Karpas-422 (cell line): ENCODE data around the gene PHF12. TPM values are rescaled to one million over a fixed set of nuclear protein-coding genes. Genes with fewer than 3 reads are reported as not detected.

Source experiments
- DNase-seq: peaks from one replicate; pipeline ENCODE4 v3.0.0-alpha.2; 2015
- H2AFZ ChIP-seq: fragments of 200-600 bp; sonication (generic); 2 replicates; pipeline ENCODE4 v1.6.1; 2014; ENCODE audit warnings: antibody characterized with exemption, low read length, mixed read lengths
- H3K27ac ChIP-seq: fragments of 200-600 bp; sonication (generic); 2 replicates; pipeline ENCODE4 v1.5.1; 2014; ENCODE audit warnings: mild to moderate bottlenecking, low read length, moderate library complexity
- H3K27me3 ChIP-seq: fragments of 200-600 bp; sonication (generic); 2 replicates; pipeline ENCODE4 v1.6.1; 2014; ENCODE audit warnings: low read length, mixed read lengths
- H3K36me3 ChIP-seq: fragments of 200-600 bp; sonication (generic); 2 replicates; pipeline ENCODE4 v1.6.1; 2014; ENCODE audit warnings: low read length, mixed read lengths; ENCODE audit not compliant: insufficient read depth
- H3K4me1 ChIP-seq: fragments of 200-600 bp; sonication (generic); 2 replicates; pipeline ENCODE4 v1.6.1; 2014; ENCODE audit warnings: mild to moderate bottlenecking, low read length, mixed read lengths
- H3K4me2 ChIP-seq: fragments of 200-600 bp; sonication (generic); 2 replicates; pipeline ENCODE4 v1.6.1; 2014; ENCODE audit warnings: low read length, low read depth, mild to moderate bottlenecking; ENCODE audit not compliant: poor library complexity, severe bottlenecking
- H3K4me3 ChIP-seq: fragments of 200-600 bp; sonication (generic); 2 replicates; pipeline ENCODE4 v1.5.1; 2014; ENCODE audit warnings: mild to moderate bottlenecking, antibody characterized with exemption, low read length, mixed read lengths
- H3K79me2 ChIP-seq: fragments of 200-600 bp; sonication (generic); 2 replicates; pipeline ENCODE4 v1.6.1; 2014; ENCODE audit warnings: mild to moderate bottlenecking, low read length, mixed read lengths
- H3K9ac ChIP-seq: fragments of 200-600 bp; sonication (generic); 2 replicates; pipeline ENCODE4 v1.6.0; 2014; ENCODE audit warnings: low read length
- H3K9me2 ChIP-seq: fragments of 200-600 bp; sonication (generic), shearing (Covaris generic); replicated peaks from 2 replicates; pipeline ENCODE4 v1.6.0; 2014; ENCODE audit warnings: mild to moderate bottlenecking, low read length, moderate library complexity; ENCODE audit not compliant: insufficient read depth
- H3K9me3 ChIP-seq: fragments of 300-700, 200-600 bp; sonication (generic); 2 replicates; pipeline ENCODE4 v1.6.1; 2014; ENCODE audit warnings: low read length, mixed read lengths
- H4K20me1 ChIP-seq: fragments of 200-600 bp; sonication (generic); 2 replicates; pipeline ENCODE4 v1.6.1; 2014; ENCODE audit warnings: mild to moderate bottlenecking, antibody characterized with exemption, low read length, low read depth; ENCODE audit not compliant: insufficient read depth
- total RNA-seq: library from RNA; depleted of rRNA; stranded (reverse); fragments of >200 nt; shearing (Covaris generic); gene quantifications from 2 replicates; pipeline ENCODE4 v1.2.3, GENCODE V29; 2014; ENCODE audit warnings: low replicate concordance

PHF12 gene
- total RNA-seq, 1 experiment from 2014 or later, result 38.3 TPM

DNA sequence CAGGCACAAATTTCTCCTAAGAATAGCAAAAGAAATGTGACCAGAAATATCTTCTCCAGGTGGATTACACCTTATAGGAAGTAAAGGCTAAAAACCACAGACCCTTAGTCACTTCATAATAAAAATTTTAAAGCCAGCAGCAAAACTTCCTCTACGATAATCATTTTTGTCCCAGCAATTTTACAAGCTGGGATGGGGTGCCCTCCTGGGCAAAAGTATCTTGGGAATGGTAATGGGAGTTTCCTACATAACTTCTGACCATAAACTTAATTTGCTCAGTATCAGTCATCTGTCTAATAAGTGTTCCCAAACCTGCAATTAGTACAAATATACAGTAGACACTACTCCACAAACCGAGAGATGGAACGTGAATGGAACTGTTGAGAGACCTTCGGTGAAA, 3.0 kb downstream of the PHF12 start:
- peaks cover 74% of the 10 kb centered on the region for H3K79me2 ChIP-seq
- H3K4me3 ChIP-seq, result peak overlapping the region; percentile 87
- no peaks in the 10 kb centered on the region for H3K9me2 ChIP-seq
- DNase-seq, result no peak
- peaks cover 59% of the 10 kb centered on the region for H4K20me1 ChIP-seq
- H2AFZ ChIP-seq, result no peak overlapping the region
- peaks cover 63% of the 10 kb centered on the region for H3K4me1 ChIP-seq
- peak overlapping the region; percentile 93 for H3K27ac ChIP-seq
- no peaks in the 10 kb centered on the region for H3K9me3 ChIP-seq
- no peaks in the 10 kb centered on the region for H3K27me3 ChIP-seq
- H3K9ac ChIP-seq, result peak overlapping the region; percentile 94
- H3K4me2 ChIP-seq, result peak overlapping the region; percentile 96
- H3K36me3 ChIP-seq, result peaks cover 30% of the 10 kb centered on the region; the same call in 1 of the 2 replicates

DNA sequence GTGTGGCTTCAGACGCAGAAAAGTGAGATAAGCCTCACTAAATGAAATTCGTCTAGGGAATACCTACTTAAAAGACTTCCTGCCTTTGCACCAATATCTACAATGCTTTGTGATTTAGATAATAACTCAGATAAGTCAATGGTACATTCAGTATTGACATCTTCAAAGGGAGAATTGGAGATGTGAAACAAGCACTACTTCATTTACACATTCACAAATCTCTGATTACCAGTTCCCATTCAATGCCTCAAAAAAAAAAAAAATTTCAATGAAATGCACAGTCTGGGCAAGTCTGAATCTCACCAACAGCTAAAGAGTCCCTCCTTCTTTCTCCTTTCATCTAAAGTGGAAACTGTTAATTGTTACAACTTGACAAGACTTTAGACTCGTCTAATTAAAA, 3.7 kb downstream of the PHF12 start:
- Histone ChIP-seq H4K20me1 (peaks cover 65% of the 10 kb centered on the region), H3K27me3 (no peaks in the 10 kb centered on the region), H3K9ac (peak overlapping the region; percentile 94; the same call in 1 of the 2 replicates), H3K27ac (peak overlapping the region; percentile 93), H3K79me2 (peaks cover 81% of the 10 kb centered on the region), H3K4me1 (peaks cover 62% of the 10 kb centered on the region), H2AFZ (no peak overlapping the region), H3K9me2 (no peaks in the 10 kb centered on the region), H3K36me3 (peaks cover 36% of the 10 kb centered on the region; the same call in 1 of the 2 replicates), H3K4me2 (peak overlapping the region; percentile 96), H3K4me3 (peak overlapping the region; percentile 87; the same call in 1 of the 2 replicates), H3K9me3 (no peaks in the 10 kb centered on the region)
- DNase-seq, result no peak

GRCh38 chr17:28946239-28946638, 5.1 kb downstream of the PHF12 start:
- H3K4me1 ChIP-seq, result peaks cover 67% of the 10 kb centered on the region
- peak overlapping the region; percentile 30 for H3K4me2 ChIP-seq
- H4K20me1 ChIP-seq, result peaks cover 68% of the 10 kb centered on the region
- H3K4me3 ChIP-seq, result no peak overlapping the region
- peak overlapping the region; percentile 2; the same call in 1 of the 2 replicates for H3K27ac ChIP-seq
- no peaks in the 10 kb centered on the region for H3K9me3 ChIP-seq
- peaks cover 94% of the 10 kb centered on the region for H3K79me2 ChIP-seq
- H3K27me3 ChIP-seq, result no peaks in the 10 kb centered on the region
- no peak overlapping the region for H3K9ac ChIP-seq
- DNase-seq, result no peak
- H3K9me2 ChIP-seq, result no peaks in the 10 kb centered on the region
- peaks cover 36% of the 10 kb centered on the region; the same call in 1 of the 2 replicates for H3K36me3 ChIP-seq
- H2AFZ ChIP-seq, result no peak overlapping the region

GRCh38 chr17:28944862-28945741, 6.2 kb downstream of the PHF12 start:
- no peak overlapping the region for H2AFZ ChIP-seq
- H3K79me2 ChIP-seq, result peaks cover 97% of the 10 kb centered on the region
- no peak overlapping the region for H3K4me3 ChIP-seq
- H3K36me3 ChIP-seq, result peaks cover 36% of the 10 kb centered on the region; the same call in 1 of the 2 replicates
- peak overlapping the region; percentile 54 for H3K4me2 ChIP-seq
- H3K9ac ChIP-seq, result peak overlapping the region; percentile 36; the same call in 1 of the 2 replicates
- H3K27ac ChIP-seq, result peak overlapping the region; percentile 15; the same call in 1 of the 2 replicates
- H3K4me1 ChIP-seq, result peaks cover 78% of the 10 kb centered on the region
- peak; percentile 59 for DNase-seq
- H3K27me3 ChIP-seq, result no peaks in the 10 kb centered on the region
- no peaks in the 10 kb centered on the region for H3K9me3 ChIP-seq
- no peaks in the 10 kb centered on the region for H3K9me2 ChIP-seq
- peaks cover 74% of the 10 kb centered on the region for H4K20me1 ChIP-seq

DNA sequence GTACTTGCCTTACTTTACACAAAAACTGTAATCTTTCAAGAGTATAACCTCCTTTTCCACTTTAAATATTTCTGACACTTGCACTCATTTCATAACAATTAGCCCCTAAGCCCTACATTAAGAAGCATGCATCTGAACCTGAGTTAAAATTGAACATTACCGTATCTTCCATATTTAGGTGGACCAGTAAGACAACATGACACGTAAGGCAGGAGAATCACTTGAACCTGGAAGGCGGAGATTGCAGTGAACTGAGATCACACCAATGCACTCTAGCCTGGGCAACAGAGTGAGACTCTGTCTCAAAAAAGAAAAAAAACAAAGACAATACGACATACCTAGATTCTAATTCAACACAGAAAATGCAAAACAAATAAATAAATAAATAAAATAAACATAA, 7.0 kb downstream of the PHF12 start:
- Histone ChIP-seq H3K36me3 (peaks cover 36% of the 10 kb centered on the region; the same call in 1 of the 2 replicates), H3K9me3 (no peaks in the 10 kb centered on the region), H3K79me2 (peaks cover 99% of the 10 kb centered on the region), H3K27me3 (no peaks in the 10 kb centered on the region), H3K9ac (no peak overlapping the region), H4K20me1 (peaks cover 76% of the 10 kb centered on the region), H3K4me2 (no peak overlapping the region), H3K4me1 (peaks cover 85% of the 10 kb centered on the region), H3K27ac (no peak overlapping the region), H2AFZ (no peak overlapping the region), H3K9me2 (no peaks in the 10 kb centered on the region), H3K4me3 (no peak overlapping the region)
- DNase-seq, result no peak

- peaks cover 89% of the 10 kb centered on the region for H3K4me1 ChIP-seq
- peaks cover 99% of the 10 kb centered on the region for H3K79me2 ChIP-seq
- no peak for DNase-seq
- H3K9ac ChIP-seq, result no peak overlapping the region
- peaks cover 39% of the 10 kb centered on the region for H3K36me3 ChIP-seq
- H3K9me3 ChIP-seq, result no peaks in the 10 kb centered on the region
- no peak overlapping the region for H3K4me3 ChIP-seq
- H2AFZ ChIP-seq, result no peak overlapping the region
- H3K27ac ChIP-seq, result no peak overlapping the region
- no peaks in the 10 kb centered on the region for H3K9me2 ChIP-seq
- H3K27me3 ChIP-seq, result no peaks in the 10 kb centered on the region
- no peak overlapping the region for H3K4me2 ChIP-seq
- peaks cover 72% of the 10 kb centered on the region for H4K20me1 ChIP-seq
Measured at GRCh38 chr17:28942925-28943324, 8.4 kb downstream of the PHF12 start.

DNA sequence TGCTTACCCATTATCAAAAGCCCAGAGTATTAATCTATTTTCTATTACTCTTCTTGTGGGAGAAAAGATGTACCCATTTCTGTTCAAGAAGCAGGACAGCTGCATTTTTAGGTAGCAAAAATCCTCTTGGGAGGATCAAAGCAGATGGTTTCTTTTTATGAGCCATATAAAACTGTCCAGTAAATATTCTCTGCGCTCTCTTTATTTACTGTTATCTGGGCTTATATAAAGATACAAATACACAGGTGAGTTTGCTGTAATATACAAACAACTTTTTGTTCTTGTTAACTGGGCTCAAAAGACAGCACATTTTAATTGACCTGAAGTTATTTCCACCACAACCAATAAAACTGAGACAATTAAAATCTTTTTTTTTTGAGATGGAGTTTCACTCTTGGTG, 10.1 kb downstream of the PHF12 start:
- DNase-seq, result no peak
- Histone ChIP-seq H3K36me3 (peaks cover 37% of the 10 kb centered on the region), H4K20me1 (peaks cover 64% of the 10 kb centered on the region)

GRCh38 chr17:28940675-28941074, 10.6 kb downstream of the PHF12 start:
- peak overlapping the region; percentile 31 for H3K4me2 ChIP-seq
- H3K27me3 ChIP-seq, result no peaks in the 10 kb centered on the region
- H3K79me2 ChIP-seq, result peaks cover 99% of the 10 kb centered on the region
- no peak overlapping the region for H3K9ac ChIP-seq
- H3K4me3 ChIP-seq, result no peak overlapping the region
- peak; percentile 65 for DNase-seq
- peaks cover 62% of the 10 kb centered on the region for H4K20me1 ChIP-seq
- no peaks in the 10 kb centered on the region for H3K9me3 ChIP-seq
- peaks cover 75% of the 10 kb centered on the region for H3K4me1 ChIP-seq
- no peaks in the 10 kb centered on the region for H3K9me2 ChIP-seq
- H3K27ac ChIP-seq, result peak overlapping the region; percentile 59
- no peak overlapping the region for H2AFZ ChIP-seq
- peaks cover 39% of the 10 kb centered on the region for H3K36me3 ChIP-seq

More for the DNA sequence above, 10.1 kb downstream of the PHF12 start:
- no peaks in the 10 kb centered on the region for H3K9me3 ChIP-seq
- H2AFZ ChIP-seq, result no peak overlapping the region
- H3K27ac ChIP-seq, result peak overlapping the region; percentile 59
- H3K9me2 ChIP-seq, result no peaks in the 10 kb centered on the region
- peak overlapping the region; percentile 31 for H3K4me2 ChIP-seq
- no peaks in the 10 kb centered on the region for H3K27me3 ChIP-seq
- H3K9ac ChIP-seq, result no peak overlapping the region
- peaks cover 99% of the 10 kb centered on the region for H3K79me2 ChIP-seq
- peaks cover 81% of the 10 kb centered on the region for H3K4me1 ChIP-seq
- no peak overlapping the region for H3K4me3 ChIP-seq
